MCF 10A (cell line): ENCODE measurements around the gene GJB5. TPM values are rescaled to one million over a fixed set of nuclear protein-coding genes. Genes with fewer than 3 reads are reported as not detected.
A peak's percentile ranks its signal among the peaks of the same experiment; 100 is the strongest.

ENCODE experiments used
- BruUV-seq: library from RNA; stranded (reverse); fragments of 400-500 nt; replicated peaks from 2 replicates; lab custom pipeline; 2021; lab: Mats Ljungman, UMichigan
- CTCF ChIA-PET: fragments of 300-600 bp; sonication (Branson Sonifier 250); formaldehyde crosslinking; extraction: SDS; loops from one replicate; lab custom pipeline; 2021; ENCODE audit warnings: antibody characterized with exemption, inconsistent platforms; lab: Yijun Ruan, JAX
- POLR2A ChIA-PET: fragments of 300-600, 350-650 bp; sonication (Branson Sonifier 250); formaldehyde crosslinking; extraction: SDS; loops from one replicate; lab custom pipeline; 2020; ENCODE audit warnings: antibody characterized with exemption, inconsistent platforms; lab: Yijun Ruan, JAX
- DNase-seq: peaks from one replicate; pipeline ENCODE4 v3.0.0-alpha.2; 2018; ENCODE audit not compliant: unreplicated experiment
- H3K27ac Mint-ChIP-seq: one replicate; pipeline ENCODE4 v1.8.0; 2022; ENCODE audit warnings: mild to moderate bottlenecking, low read depth, mixed read lengths; ENCODE audit not compliant: unreplicated experiment
- H3K27me3 Mint-ChIP-seq: one replicate; pipeline ENCODE4 v1.8.0; 2022; ENCODE audit warnings: mixed read lengths; ENCODE audit not compliant: insufficient read depth, unreplicated experiment
- H3K36me3 Mint-ChIP-seq: one replicate; pipeline ENCODE4 v1.8.0; 2022; ENCODE audit warnings: mild to moderate bottlenecking, moderate library complexity, mixed read lengths; ENCODE audit not compliant: insufficient read depth, unreplicated experiment
- H3K4me1 Mint-ChIP-seq: one replicate; pipeline ENCODE4 v1.8.0; 2022; ENCODE audit warnings: mixed read lengths; ENCODE audit not compliant: insufficient read depth, unreplicated experiment
- H3K4me3 Mint-ChIP-seq: one replicate; pipeline ENCODE4 v1.8.0; 2022; ENCODE audit warnings: mild to moderate bottlenecking, moderate library complexity, mixed read lengths; ENCODE audit not compliant: unreplicated experiment
- H3K9me3 Mint-ChIP-seq: one replicate; pipeline ENCODE4 v1.8.0; 2022; ENCODE audit warnings: mixed read lengths; ENCODE audit not compliant: unreplicated experiment
- intact Hi-C: fragments of 100-400 bp; cut with micrococcal nuclease; formaldehyde crosslinking; loops from 2 replicates; pipeline ENCODE4 v1.14.1; 2022
- total RNA-seq: library from RNA; stranded (reverse); gene quantifications from 2 replicates; pipeline ENCODE4 v1.2.3, GENCODE V29; 2022
- TF ChIP-seq, protein P1 (sequence below): fragments of 200-600 bp; IDR thresholded peaks from one replicate; pipeline ENCODE4 v1.8.0; 2022; ENCODE audit warnings: antibody characterized with exemption, mild to moderate bottlenecking; ENCODE audit not compliant: unreplicated experiment

The GJB5 gene
- total RNA-seq, 1 experiment from 2014 or later, result 33.2 TPM

DNA sequence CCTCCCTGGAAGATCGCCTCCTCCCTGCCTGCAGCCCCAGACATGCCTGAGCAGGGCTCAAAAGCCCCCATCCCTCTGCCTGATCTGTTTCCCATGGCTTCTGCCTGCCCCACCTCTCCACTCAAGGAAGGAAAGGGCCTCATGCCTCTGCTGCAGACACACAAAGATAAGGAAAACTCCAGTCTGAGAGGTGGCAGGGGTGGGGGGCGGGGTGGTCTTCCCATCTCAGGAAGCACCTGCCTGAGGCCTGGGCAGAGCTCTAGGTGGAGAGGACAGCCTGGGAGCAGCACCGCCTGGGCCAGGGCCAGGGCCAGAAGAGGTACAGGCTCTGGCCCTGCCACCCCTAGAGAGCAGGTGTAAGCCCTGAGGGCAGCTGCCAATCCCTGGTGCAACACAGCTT lies 22.1 kb downstream of the GJB5 start:
- CTCF ChIA-PET, result interaction anchor here (0.6 to 1.8 kb wide), 2 partner anchors 10 to 75 kb away, joined by 4 to 7 read pairs; no protein-coding TSS in a partner anchor
- POLR2A ChIA-PET, result interaction anchor here (1.0 kb wide), 1 partner anchor 83 kb away, joined by 4 read pairs; the partner anchor contains the start of gene SMIM12
- Mint-ChIP-seq H3K4me3 (no peak overlapping the region), H3K27me3 (no peaks in the 10 kb centered on the region), H3K9me3 (no peaks in the 10 kb centered on the region), H3K36me3 (no peaks in the 10 kb centered on the region), H3K27ac (no peak overlapping the region), H3K4me1 (peaks cover 29% of the 10 kb centered on the region)
- no peak for DNase-seq
- intact Hi-C loops, result no loop called here
- TF ChIP-seq, protein P1, sequence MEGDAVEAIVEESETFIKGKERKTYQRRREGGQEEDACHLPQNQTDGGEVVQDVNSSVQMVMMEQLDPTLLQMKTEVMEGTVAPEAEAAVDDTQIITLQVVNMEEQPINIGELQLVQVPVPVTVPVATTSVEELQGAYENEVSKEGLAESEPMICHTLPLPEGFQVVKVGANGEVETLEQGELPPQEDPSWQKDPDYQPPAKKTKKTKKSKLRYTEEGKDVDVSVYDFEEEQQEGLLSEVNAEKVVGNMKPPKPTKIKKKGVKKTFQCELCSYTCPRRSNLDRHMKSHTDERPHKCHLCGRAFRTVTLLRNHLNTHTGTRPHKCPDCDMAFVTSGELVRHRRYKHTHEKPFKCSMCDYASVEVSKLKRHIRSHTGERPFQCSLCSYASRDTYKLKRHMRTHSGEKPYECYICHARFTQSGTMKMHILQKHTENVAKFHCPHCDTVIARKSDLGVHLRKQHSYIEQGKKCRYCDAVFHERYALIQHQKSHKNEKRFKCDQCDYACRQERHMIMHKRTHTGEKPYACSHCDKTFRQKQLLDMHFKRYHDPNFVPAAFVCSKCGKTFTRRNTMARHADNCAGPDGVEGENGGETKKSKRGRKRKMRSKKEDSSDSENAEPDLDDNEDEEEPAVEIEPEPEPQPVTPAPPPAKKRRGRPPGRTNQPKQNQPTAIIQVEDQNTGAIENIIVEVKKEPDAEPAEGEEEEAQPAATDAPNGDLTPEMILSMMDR, result no peak
- BruUV-seq, result no TSS peak

DNA sequence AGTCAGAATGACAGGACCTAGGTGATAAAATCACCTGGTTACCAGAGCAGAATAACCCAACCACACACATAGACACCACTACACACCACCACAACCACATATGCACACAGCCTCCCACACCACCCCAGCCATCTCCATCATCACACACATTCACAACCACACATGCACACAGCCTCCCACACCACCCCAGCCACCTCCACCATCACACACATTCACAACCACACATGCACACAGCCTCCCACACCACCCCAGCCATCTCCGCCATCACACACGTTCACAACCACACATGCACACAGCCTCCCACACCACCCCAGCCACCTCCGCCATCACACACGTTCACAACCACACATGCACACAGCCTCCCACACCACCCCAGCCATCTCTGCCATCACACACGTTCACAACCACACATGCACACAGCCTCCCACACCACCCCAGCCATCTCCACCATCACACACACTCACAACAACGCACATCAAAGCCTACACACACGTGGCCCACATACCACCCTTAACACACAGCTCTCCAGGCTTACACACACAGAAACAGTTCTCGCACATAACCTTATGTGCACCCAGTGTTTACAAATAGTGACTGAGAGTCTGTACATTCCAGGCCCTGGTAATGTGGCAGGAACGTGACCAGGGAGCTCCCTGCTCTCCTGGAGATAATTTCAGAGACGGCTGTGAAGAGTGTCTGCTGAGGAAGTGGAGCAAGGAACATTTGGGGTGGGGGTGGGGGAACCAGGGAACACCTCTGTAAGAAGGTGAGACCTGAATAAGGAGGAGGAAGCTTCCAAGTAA lies 22.9 kb downstream of the GJB5 start:
- TF ChIP-seq, protein P1, result no peak
- no peaks in the 10 kb centered on the region for H3K36me3 Mint-ChIP-seq
- H3K27ac Mint-ChIP-seq, result peak overlapping the region; percentile 79
- ChIA-PET POLR2A (interaction anchor here (0.7 kb wide), 1 partner anchor 1756 kb away, joined by 3 read pairs; no protein-coding TSS in a partner anchor), CTCF (interaction anchor here (0.6 to 3.8 kb wide), 6 partner anchors 15 to 464 kb away, joined by 3 to 19 read pairs (median 4); partner anchors contain the start of gene SMIM12)
- no TSS peak for BruUV-seq
- no peaks in the 10 kb centered on the region for H3K9me3 Mint-ChIP-seq
- peaks cover 31% of the 10 kb centered on the region for H3K4me1 Mint-ChIP-seq
- intact Hi-C loops, result no loop called here
- H3K27me3 Mint-ChIP-seq, result no peaks in the 10 kb centered on the region
- no peak overlapping the region for H3K4me3 Mint-ChIP-seq
- DNase-seq, result no peak

DNA sequence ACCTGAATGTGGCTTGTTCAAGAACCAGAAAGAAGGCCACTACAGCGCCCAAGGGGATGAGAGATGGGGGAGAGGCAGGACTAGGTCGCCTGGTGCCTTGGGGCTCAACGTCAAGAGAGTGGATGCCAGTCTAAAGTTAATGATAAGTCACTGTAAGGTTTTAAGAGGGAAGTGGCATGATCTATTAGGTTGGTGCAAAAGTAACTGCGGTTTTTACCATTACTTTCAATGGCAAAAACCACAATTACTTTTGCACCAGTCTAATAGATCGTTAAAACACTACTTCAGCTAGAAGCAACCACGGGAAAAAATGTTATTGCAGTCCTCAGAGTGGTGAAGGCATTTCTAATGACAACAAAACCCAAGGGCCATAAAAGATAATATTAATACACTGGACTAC lies 23.5 kb downstream of the GJB5 start:
- CTCF ChIA-PET, result interaction anchor here (0.6 to 3.8 kb wide), 7 partner anchors 16 to 465 kb away, joined by 3 to 19 read pairs (median 5); partner anchors contain the start of genes GJB5 and SMIM12
- no peaks in the 10 kb centered on the region for H3K27me3 Mint-ChIP-seq

More for the DNA sequence above, 23.5 kb downstream of the GJB5 start:
- TF ChIP-seq, protein P1, result no peak
- Mint-ChIP-seq H3K36me3 (peaks cover 6% of the 10 kb centered on the region), H3K9me3 (no peaks in the 10 kb centered on the region), H3K27ac (peak overlapping the region; percentile 79), H3K4me1 (peaks cover 38% of the 10 kb centered on the region), H3K4me3 (no peak overlapping the region)
- no TSS peak for BruUV-seq
- no peak for DNase-seq
- POLR2A ChIA-PET, result interaction anchor here (0.7 to 4.5 kb wide), 3 partner anchors 8 to 1757 kb away, joined by 3 to 23 read pairs (median 3); partner anchors contain the start of gene ZMYM1
- intact Hi-C loops, result no loop called here
